ENCODE results near the gene CHN1.

GRCh38 chr2:174893018-174893417 lies 112.2 kb downstream of the CHN1 start:
- TF ChIP-seq, protein P1, sequence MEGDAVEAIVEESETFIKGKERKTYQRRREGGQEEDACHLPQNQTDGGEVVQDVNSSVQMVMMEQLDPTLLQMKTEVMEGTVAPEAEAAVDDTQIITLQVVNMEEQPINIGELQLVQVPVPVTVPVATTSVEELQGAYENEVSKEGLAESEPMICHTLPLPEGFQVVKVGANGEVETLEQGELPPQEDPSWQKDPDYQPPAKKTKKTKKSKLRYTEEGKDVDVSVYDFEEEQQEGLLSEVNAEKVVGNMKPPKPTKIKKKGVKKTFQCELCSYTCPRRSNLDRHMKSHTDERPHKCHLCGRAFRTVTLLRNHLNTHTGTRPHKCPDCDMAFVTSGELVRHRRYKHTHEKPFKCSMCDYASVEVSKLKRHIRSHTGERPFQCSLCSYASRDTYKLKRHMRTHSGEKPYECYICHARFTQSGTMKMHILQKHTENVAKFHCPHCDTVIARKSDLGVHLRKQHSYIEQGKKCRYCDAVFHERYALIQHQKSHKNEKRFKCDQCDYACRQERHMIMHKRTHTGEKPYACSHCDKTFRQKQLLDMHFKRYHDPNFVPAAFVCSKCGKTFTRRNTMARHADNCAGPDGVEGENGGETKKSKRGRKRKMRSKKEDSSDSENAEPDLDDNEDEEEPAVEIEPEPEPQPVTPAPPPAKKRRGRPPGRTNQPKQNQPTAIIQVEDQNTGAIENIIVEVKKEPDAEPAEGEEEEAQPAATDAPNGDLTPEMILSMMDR (IDR thresholded peaks at IDR 0.05): no peak
- no peak for TF ChIP-seq ZFX (IDR thresholded peaks at IDR 0.05; ENCODE audit: borderline replicate concordance)

Data from 22Rv1 (cell line).